ENCODE results near the gene AP2M1. TPM values are rescaled to one million over a fixed set of nuclear protein-coding genes. Genes with fewer than 3 reads are reported as not detected.
"Not testable (repeated sequence)": the region's sequence is repeated elsewhere in the genome, so short reads cannot be mapped to it uniquely, and the experiment has no call there.

AP2M1 gene
- total and polyA plus RNA-seq, 2 donors (not counting 1 experiment from before 2014, with no cell fraction given), result 430 to 746 TPM

DNA sequence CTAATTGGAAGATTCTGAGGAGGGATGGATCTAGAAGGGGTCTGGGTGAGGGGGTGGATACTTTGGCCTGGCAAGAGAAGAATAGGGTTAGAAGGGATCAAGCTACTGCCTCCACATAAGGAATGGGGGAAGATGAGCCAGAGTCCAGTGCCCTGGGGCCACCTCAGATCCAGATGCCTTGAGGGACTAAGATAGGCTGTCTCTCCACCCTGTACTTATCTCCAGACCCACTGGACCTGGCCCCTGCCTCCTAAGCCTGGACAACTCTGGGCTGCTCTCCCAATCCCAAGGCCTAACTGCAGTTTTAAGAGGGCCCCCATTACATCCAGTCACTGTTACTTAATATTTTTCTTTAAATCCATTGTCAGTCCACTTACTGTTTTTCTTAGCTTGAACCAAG is 17.4 kb upstream of the AP2M1 start:
- no peaks in the 10 kb centered on the region for H4K20me1 ChIP-seq (ENCODE audit: control insufficient read depth, extremely low read depth, insufficient read depth, low read length)
- H3K4me1 ChIP-seq (ENCODE audit: control insufficient read depth, extremely low read depth, insufficient read depth, low read length), result peaks cover 7% of the 10 kb centered on the region
- DNase-seq (ENCODE audit: low read depth in 2 of 2), result no peak

DNA sequence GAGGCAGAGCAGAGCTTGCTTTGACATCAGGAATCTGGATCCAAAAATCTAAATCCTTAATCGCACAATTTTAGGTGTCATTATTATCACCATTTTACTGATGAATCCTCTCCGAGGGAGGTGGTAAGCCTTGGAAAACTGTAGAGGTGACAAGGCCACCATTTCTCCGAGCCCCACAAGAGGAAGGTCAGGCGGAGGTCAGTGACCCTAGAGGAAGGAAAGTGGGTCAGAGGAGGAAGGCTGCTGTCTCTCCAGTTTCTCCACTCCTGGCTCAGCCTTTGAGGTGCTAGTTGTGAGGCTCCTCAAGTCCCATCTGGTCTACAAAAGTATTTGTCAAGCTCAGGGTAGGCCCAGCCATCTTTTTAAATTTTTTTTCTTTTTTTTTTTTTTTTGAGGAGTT is 16.3 kb upstream of the AP2M1 start:
- Histone ChIP-seq H3K4me3 (replicated peaks in 1 of 4; ENCODE audit: control extremely low read depth in 1 of 4, insufficient read depth in 1 of 4, low read depth in 3 of 4, low read length in 4 of 4) (peak overlapping the region in 1 of 4 experiments; percentile 82), H3K27ac (ENCODE audit: insufficient read depth, low read length) (no peak overlapping the region), H3K27me3 (ENCODE audit: control insufficient read depth, insufficient read depth, low read length) (no peaks in the 10 kb centered on the region), H2AFZ (ENCODE audit: low read length) (no peak overlapping the region), H3K9me3 (ENCODE audit: control insufficient read depth, insufficient read depth, low read depth, low read length) (no peaks in the 10 kb centered on the region), H3K79me2 (ENCODE audit: control insufficient read depth, insufficient read depth, low read length) (peaks cover 68% of the 10 kb centered on the region), H3K36me3 (ENCODE audit: control insufficient read depth, insufficient read depth, low read length) (peaks cover 2% of the 10 kb centered on the region), H3K4me2 (ENCODE audit: extremely low read depth, insufficient read depth, low read length) (peak overlapping the region; percentile 0), H4K20me1 (ENCODE audit: control insufficient read depth, extremely low read depth, insufficient read depth, low read length) (no peaks in the 10 kb centered on the region), H3K9ac (ENCODE audit: insufficient read depth, low read length) (no peak overlapping the region), H3K4me1 (ENCODE audit: control insufficient read depth, extremely low read depth, insufficient read depth, low read length) (peaks cover 7% of the 10 kb centered on the region)
- TF ChIP-seq, protein P1, sequence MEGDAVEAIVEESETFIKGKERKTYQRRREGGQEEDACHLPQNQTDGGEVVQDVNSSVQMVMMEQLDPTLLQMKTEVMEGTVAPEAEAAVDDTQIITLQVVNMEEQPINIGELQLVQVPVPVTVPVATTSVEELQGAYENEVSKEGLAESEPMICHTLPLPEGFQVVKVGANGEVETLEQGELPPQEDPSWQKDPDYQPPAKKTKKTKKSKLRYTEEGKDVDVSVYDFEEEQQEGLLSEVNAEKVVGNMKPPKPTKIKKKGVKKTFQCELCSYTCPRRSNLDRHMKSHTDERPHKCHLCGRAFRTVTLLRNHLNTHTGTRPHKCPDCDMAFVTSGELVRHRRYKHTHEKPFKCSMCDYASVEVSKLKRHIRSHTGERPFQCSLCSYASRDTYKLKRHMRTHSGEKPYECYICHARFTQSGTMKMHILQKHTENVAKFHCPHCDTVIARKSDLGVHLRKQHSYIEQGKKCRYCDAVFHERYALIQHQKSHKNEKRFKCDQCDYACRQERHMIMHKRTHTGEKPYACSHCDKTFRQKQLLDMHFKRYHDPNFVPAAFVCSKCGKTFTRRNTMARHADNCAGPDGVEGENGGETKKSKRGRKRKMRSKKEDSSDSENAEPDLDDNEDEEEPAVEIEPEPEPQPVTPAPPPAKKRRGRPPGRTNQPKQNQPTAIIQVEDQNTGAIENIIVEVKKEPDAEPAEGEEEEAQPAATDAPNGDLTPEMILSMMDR (conservative IDR thresholded peaks at IDR 0.05 in 1 of 2, IDR thresholded peaks at IDR 0.05 in 1 of 2; ENCODE audit: low read depth in 1 of 2, low read length in 2 of 2), result no peak
- TF ChIP-seq EZH2 (IDR thresholded peaks at IDR 0.05; ENCODE audit: low read length, missing control alignments), result no peak
- DNase-seq (ENCODE audit: low read depth in 2 of 2), result no peak

More for the DNA sequence above, 17.4 kb upstream of the AP2M1 start:
- Histone ChIP-seq H3K9ac (ENCODE audit: insufficient read depth, low read length) (no peak overlapping the region), H3K36me3 (ENCODE audit: control insufficient read depth, insufficient read depth, low read length) (no peaks in the 10 kb centered on the region), H3K4me3 (replicated peaks in 1 of 4; ENCODE audit: control extremely low read depth in 1 of 4, insufficient read depth in 1 of 4, low read depth in 3 of 4, low read length in 4 of 4) (peak overlapping the region; percentile 58 to 88 (median 73)), H3K4me2 (ENCODE audit: extremely low read depth, insufficient read depth, low read length) (peak overlapping the region; percentile 99), H3K9me3 (ENCODE audit: control insufficient read depth, insufficient read depth, low read depth, low read length) (no peaks in the 10 kb centered on the region), H2AFZ (ENCODE audit: low read length) (no peak overlapping the region), H3K27ac (ENCODE audit: insufficient read depth, low read length) (peak overlapping the region; percentile 36), H3K27me3 (ENCODE audit: control insufficient read depth, insufficient read depth, low read length) (no peaks in the 10 kb centered on the region), H3K79me2 (ENCODE audit: control insufficient read depth, insufficient read depth, low read length) (peaks cover 60% of the 10 kb centered on the region)
- TF ChIP-seq, protein P1 (conservative IDR thresholded peaks at IDR 0.05 in 1 of 2, IDR thresholded peaks at IDR 0.05 in 1 of 2; ENCODE audit: low read depth in 1 of 2, low read length in 2 of 2), result no peak
- no peak for TF ChIP-seq EZH2 (IDR thresholded peaks at IDR 0.05; ENCODE audit: low read length, missing control alignments)

DNA sequence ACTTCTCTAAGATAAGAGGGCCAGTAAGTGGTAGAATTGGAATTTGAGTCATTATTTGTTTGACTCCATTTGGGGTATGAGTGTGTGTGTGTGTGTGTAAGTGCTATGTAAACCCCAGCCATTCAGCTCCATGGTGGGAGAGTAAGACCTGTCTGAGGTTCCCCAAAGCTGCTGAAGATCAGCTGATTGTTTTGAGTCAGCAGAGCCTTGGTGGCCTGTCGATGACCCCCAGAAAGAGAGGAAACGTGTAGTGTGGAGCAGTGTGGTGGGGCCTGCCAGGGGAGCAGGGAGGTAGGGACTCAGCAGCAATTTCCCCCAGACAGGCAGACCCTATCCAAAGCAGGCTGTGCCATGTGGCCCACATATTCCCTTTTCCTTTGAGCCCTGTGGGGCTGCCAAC is 14.2 kb upstream of the AP2M1 start:
- H3K4me3 ChIP-seq (replicated peaks in 1 of 4; ENCODE audit: control extremely low read depth in 1 of 4, insufficient read depth in 1 of 4, low read depth in 3 of 4, low read length in 4 of 4), result peak overlapping the region in 2 of 4 experiments; percentile 20 to 39
- H3K9me3 ChIP-seq (ENCODE audit: control insufficient read depth, insufficient read depth, low read depth, low read length), result no peaks in the 10 kb centered on the region
- no peaks in the 10 kb centered on the region for H3K27me3 ChIP-seq (ENCODE audit: control insufficient read depth, insufficient read depth, low read length)
- peak overlapping the region; percentile 40 for H3K9ac ChIP-seq (ENCODE audit: insufficient read depth, low read length)
- DNase-seq (ENCODE audit: low read depth in 2 of 2), result peak; percentile 53 to 90
- no peak for TF ChIP-seq EZH2 (IDR thresholded peaks at IDR 0.05; ENCODE audit: low read length, missing control alignments)
- TF ChIP-seq, protein P1 (conservative IDR thresholded peaks at IDR 0.05 in 1 of 2, IDR thresholded peaks at IDR 0.05 in 1 of 2; ENCODE audit: low read depth in 1 of 2, low read length in 2 of 2), result no peak
- no peaks in the 10 kb centered on the region for H4K20me1 ChIP-seq (ENCODE audit: control insufficient read depth, extremely low read depth, insufficient read depth, low read length)
- H3K79me2 ChIP-seq (ENCODE audit: control insufficient read depth, insufficient read depth, low read length), result peaks cover 78% of the 10 kb centered on the region
- H2AFZ ChIP-seq (ENCODE audit: low read length), result no peak overlapping the region
- peaks cover 15% of the 10 kb centered on the region for H3K36me3 ChIP-seq (ENCODE audit: control insufficient read depth, insufficient read depth, low read length)
- H3K4me2 ChIP-seq (ENCODE audit: extremely low read depth, insufficient read depth, low read length), result peak overlapping the region; percentile 75
- peak overlapping the region; percentile 76 for H3K27ac ChIP-seq (ENCODE audit: insufficient read depth, low read length)
- peaks cover 7% of the 10 kb centered on the region for H3K4me1 ChIP-seq (ENCODE audit: control insufficient read depth, extremely low read depth, insufficient read depth, low read length)

DNA sequence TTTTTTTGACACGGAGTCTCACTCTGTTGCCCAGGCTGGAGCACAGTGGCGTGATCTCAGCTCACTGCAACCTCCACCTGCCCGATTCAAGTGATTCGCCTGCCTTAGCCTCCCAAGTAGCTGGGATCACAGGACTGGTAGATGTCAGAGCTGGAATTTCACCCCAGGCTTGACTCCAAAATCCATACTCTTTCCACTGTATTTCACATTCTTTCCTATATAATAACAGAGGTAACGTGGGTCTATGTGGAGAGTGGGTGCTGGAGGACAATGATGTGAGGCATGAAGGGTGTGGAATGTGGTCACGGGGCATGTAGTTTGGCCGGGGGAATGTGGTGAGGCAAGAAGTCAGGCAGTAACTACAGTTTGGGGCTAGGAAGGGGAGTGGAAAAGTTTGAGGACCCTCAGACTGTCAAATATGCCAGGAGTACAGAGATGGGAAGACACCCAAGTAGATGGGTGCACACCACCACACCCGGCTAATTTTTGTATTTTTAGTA is 12.0 kb upstream of the AP2M1 start:
- peak in 1 of 2 donors; percentile 55 for DNase-seq (ENCODE audit: low read depth in 2 of 2)
- peaks cover 56% of the 10 kb centered on the region for H3K79me2 ChIP-seq (ENCODE audit: control insufficient read depth, insufficient read depth, low read length)

More for the DNA sequence above, 12.0 kb upstream of the AP2M1 start:
- H3K4me2 ChIP-seq (ENCODE audit: extremely low read depth, insufficient read depth, low read length); H3K27me3 ChIP-seq (ENCODE audit: control insufficient read depth, insufficient read depth, low read length); H3K4me1 ChIP-seq (ENCODE audit: control insufficient read depth, extremely low read depth, insufficient read depth, low read length); H3K9ac ChIP-seq (ENCODE audit: insufficient read depth, low read length); H2AFZ ChIP-seq (ENCODE audit: low read length); H3K4me3 ChIP-seq (replicated peaks in 1 of 4; ENCODE audit: control extremely low read depth in 1 of 4, insufficient read depth in 1 of 4, low read depth in 3 of 4, low read length in 4 of 4); H3K9me3 ChIP-seq (ENCODE audit: control insufficient read depth, insufficient read depth, low read depth, low read length); H3K27ac ChIP-seq (ENCODE audit: insufficient read depth, low read length); H4K20me1 ChIP-seq (ENCODE audit: control insufficient read depth, extremely low read depth, insufficient read depth, low read length): not testable (repeated sequence)
- H3K36me3 ChIP-seq (ENCODE audit: control insufficient read depth, insufficient read depth, low read length), result peaks cover 29% of the 10 kb centered on the region
